Endothelial cell of hepatic sinusoid (primary cell): ENCODE results near the gene DYRK1A.

Source experiments
- in situ Hi-C: cut with HindIII; loops from 2 replicates; pipeline ENCODE4 v1.10.0; 2017; ENCODE audit warnings: low sequenced_read_pairs

DYRK1A gene

GRCh38 chr21:37562920-37563640, 196.5 kb downstream of the DYRK1A start:
- in situ Hi-C loops = no loop called here

DNA sequence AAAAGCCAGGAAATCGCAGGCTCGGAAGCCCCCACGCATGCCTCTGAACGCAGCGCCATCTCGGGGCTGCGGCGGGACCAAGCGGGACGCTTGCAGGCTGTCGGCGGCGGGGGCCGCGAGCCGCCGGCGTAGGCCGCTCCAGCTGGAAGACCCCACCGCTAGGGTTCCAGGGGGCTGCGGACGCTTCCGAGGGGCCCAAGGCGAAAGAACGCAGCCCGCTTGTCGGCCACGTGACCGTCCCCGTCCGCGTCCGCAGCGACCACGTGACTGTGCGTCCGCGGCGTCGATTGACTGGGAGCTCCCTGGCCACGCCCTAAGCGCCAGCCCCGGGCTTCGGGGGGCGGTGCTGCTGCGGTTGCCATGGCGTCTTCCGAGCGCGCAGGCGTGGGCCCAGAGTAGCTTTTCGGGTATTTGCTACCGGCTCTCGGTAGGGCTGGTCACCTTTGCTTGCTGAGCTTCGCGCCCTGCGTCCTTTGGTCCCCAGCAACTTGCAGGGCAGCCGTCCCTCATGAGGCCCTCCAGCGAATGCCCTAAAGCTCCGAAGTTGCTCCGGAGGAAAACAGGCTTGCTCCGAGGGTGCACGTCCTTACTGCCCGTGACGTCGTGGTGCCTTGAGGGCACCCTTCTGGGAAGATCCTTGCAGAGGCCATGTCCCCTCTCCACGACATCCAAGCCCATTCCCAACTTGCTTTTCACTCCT, 197.2 kb downstream of the DYRK1A start:
- in situ Hi-C loops = no loop called here

GRCh38 chr21:37564341-37564923, 197.9 kb downstream of the DYRK1A start:
- in situ Hi-C loops = no loop called here

GRCh38 chr21:37564924-37565529, 198.5 kb downstream of the DYRK1A start:
- in situ Hi-C loops = no loop called here

DNA sequence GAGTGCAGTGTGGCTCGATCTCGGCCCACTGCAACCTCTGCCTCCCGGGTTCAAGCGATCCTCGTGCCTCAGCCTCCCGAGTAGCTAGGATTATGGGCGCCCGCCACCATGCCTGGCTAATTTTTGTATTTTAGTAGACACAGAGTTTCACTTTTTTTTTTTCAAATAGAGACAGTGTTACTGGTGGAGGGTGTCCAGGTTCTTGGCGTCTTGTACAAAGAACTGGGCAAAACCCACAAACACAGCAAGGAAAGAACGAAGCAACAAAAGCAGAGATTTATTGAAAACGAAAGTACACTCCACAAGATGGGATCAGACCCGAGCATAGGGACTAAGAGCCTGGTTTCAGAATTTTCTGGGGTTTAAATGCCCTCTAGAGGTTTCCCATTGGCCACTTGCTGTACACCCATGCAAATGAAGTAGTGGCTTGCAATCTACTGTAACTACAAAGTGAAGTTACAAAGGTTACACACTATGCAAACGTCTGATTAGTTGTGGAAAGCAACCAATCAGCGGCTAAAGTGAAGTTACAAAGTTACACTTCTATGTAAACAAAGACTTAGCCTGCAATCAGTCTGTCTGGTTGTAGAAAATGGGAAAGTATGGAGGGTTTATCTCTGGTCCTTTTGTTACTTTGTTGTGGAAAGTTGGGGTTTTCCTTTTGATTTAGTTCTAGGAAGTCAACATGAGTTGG, 199.1 kb downstream of the DYRK1A start:
- in situ Hi-C loops = no loop called here

- in situ Hi-C loops = no loop called here
Observed at GRCh38 chr21:37566790-37567615, 200.4 kb downstream of the DYRK1A start.

DNA sequence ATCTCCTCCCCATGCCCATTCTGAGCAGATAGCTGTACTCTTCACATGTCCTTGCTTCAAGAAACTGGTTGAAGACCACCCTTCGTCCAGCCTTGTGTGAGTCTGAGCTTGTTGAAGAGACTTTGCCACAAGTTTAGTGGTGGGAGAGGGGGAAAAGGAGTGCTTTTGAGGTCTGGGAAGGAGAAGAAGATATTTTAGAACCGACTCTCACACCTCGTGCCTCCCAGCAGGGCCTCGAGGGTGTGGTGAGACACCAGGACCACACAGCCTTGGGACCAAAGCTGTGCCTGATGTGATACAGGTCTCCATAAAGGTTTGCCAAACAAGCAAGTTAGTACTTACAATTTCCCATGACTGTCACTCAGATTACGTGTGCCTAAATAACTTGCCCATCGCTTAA, 201.8 kb downstream of the DYRK1A start:
- in situ Hi-C loops = no loop called here

GRCh38 chr21:37568916-37569315, 202.3 kb downstream of the DYRK1A start:
- in situ Hi-C loops = no loop called here

- in situ Hi-C loops = loop anchor here (5.0 to 10.0 kb wide), 2 partner anchors 59 to 63 kb away; no protein-coding TSS in a partner anchor
Observed at GRCh38 chr21:37571442-37571841, 204.9 kb downstream of the DYRK1A start.

DNA sequence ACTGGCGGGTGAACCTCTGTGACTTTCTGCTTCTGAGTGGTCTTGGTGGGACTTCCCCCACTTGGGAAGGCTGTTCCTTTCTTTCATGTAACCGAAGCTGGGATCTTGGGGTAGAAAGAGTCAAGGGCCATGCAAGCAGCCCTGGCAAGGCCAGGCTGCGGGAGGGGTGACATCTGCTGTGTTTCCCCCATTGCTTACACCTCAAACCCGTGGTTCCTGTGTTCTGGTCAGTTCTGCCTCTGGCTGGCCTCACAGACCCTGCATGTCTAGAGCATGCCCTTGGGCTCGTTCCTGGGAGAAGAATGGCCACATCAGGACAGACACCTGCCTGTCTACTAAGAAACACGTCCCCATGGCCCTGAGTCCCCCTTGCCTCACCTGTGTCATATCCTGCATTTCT, 207.7 kb downstream of the DYRK1A start:
- in situ Hi-C loops = loop anchor here (5.0 to 10.0 kb wide), 2 partner anchors 60 to 62 kb away; no protein-coding TSS in a partner anchor

DNA sequence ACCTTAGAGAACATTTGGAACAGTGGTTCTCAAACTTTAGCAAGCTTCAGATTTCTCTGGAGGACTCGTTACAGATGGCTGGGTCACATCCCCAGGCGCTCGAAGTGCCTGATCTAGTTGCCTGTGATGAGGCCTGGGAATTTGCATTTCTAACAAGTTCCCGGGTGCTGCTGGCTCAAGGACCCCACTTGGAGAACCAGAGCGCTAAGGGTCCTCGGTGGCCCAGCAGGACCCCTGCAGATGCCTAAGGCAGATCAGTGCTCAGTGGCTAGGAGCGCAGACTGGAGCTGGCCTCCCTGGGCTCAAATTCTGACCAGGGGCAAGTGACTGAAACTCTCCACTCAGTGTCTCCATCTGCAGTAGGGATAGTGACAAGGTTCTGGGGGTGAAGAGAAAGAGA, 208.2 kb downstream of the DYRK1A start:
- in situ Hi-C loops = loop anchor here (5.0 to 10.0 kb wide), 2 partner anchors 60 to 62 kb away; no protein-coding TSS in a partner anchor

DNA sequence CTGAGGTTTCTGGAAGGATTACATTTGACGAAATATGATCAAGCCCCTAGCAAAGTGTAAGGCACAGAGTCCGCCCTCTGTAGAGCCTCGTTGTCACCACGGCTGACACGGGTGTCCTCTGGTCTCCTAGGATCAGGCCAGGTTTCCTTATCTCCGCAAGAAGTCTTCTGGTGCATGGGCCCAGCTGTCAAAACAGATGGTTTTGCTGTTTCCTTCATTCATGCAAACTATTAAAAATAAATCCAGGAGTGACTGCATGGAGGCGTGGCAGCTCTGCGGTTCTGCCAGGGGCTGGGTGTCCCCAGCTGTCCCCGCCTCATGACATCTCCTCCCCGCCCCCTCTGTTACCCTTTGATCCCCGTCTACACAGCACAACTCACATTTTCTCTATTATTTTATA, 209.0 kb downstream of the DYRK1A start:
- in situ Hi-C loops = loop anchor here (10.0 kb wide), 1 partner anchor 59 kb away; no protein-coding TSS in a partner anchor
